Gastroesophageal sphincter (tissue), 3 donors: ENCODE measurements around the gene FRMD3.

Experiments
- CTCF ChIP-seq, 4 experiments: fragments of 200-600 bp in 2 of 4; fragments of 450-650 bp in 2 of 4; sonication (generic) in 1 of 4; IDR thresholded peaks; one replicate each; pipeline ENCODE4 v1.5.1; 2017 to 2019; ENCODE audit warnings: antibody characterized with exemption in 4 of 4, mild to moderate bottlenecking in 2 of 4, moderate library complexity in 2 of 4
- EP300 ChIP-seq: sonication (generic); formaldehyde crosslinking; IDR thresholded peaks from one replicate; pipeline ENCODE4 v1.6.1; 2017; ENCODE audit warnings: antibody characterized with exemption, mild to moderate bottlenecking
- POLR2A ChIP-seq, 2 donors: fragments of 450-650 bp; IDR thresholded peaks; one replicate each; pipeline ENCODE4 v1.6.1; 2017; ENCODE audit warnings: antibody characterized with exemption in 2 of 2, mild to moderate bottlenecking in 2 of 2, moderate library complexity in 1 of 2

- no peak for TF ChIP-seq CTCF (IDR thresholded peaks at IDR 0.05)
- TF ChIP-seq POLR2A (IDR thresholded peaks at IDR 0.05), result no peak
- TF ChIP-seq EP300, result no peak
Observed at GRCh38 chr9:83472764-83473163, 65.4 kb downstream of the FRMD3 start.
